Caki2 (cell line): Measurements from ENCODE around the gene MTMR4. TPM values are rescaled to one million over a fixed set of nuclear protein-coding genes. Genes with fewer than 3 reads are reported as not detected.
"Not testable (repeated sequence)": the region's sequence is repeated elsewhere in the genome, so short reads cannot be mapped to it uniquely, and the experiment has no call there.

Source experiments
- DNase-seq: peaks from one replicate; pipeline ENCODE4 v3.0.0-alpha.2; 2015; ENCODE audit warnings: low read depth
- in situ Hi-C: cut with HindIII; loops from 2 replicates; pipeline ENCODE4 v1.10.0; 2016; ENCODE audit warnings: low sequenced_read_pairs, low pct_unique_long_range_greater_than_20kb, mixed read lengths
- total RNA-seq: library from RNA; depleted of rRNA; stranded (reverse); fragments of >200 nt; shearing (Covaris generic); gene quantifications from 2 replicates; pipeline ENCODE4 v1.2.3, GENCODE V29; 2014; ENCODE audit warnings: low replicate concordance; rRNA removed

Gene MTMR4
- total RNA-seq = 13.4 and 25.7 TPM in 2 replicates

DNA sequence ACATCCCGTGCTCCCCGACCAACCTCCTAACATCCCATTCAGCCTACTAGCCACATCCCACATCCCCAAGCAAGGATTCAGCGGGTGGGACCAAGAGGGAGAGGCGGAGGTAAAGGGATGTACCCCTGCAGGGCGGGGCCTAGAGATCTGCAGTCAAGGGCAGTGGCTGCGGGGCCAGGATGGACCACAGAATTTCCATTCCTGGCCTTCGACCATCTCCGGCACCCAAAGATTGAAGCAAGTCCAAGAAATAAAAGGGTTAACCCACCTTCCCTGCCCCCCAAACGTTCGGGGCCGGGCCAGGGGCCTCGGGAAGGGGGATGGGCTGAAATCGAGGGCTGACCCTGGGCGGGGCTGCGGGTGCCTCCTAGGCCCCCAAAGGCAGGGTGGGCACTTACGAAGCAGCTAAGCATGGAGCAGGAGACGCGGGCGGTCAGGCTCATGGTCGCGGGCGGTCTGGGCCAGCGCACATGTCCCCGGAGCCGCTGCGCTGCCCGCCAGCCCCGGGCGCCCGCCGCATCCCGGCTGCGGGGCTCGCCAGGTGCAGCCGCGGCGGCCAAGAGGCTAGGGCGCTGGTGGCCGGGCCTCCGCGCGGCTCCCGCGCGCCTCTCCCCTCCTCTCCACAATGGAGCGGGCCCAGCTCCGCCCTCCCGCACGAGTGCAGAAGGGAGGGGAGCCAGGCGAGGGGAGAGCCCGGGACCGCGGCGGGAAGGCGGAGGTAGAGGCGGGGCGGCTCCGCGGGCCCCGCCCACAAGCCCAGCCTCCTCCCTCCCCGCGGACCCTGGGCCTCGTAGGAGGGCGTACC, at the start of gene MTMR4:
Gene MTMR4, minus strand, starts transcription at position 674 of the 805 bp plus-strand sequence. Its CDS starts 231 bp downstream, at position 443.
- peak; percentile 87 for DNase-seq
- in situ Hi-C loops = no loop called here

DNA sequence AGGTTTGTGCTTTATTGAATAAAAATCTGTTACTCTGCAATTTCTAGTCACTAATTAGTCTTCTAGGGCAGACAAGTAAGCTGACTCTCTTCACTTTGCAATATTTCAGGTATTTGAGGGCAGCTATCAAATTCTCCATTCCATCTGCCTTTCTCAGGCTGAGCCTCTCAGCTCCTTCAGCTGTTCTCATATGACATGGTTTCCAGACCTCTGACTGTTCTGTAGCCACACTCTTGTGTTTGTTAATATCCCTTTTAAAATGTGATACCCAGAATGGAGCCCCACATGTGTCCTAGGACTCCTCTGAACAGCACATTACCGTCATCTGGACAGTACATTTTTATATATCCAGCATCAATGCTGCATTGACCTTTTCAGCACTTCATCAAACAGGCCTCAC, 46.1 kb upstream of the MTMR4 start:
- DNase-seq = no peak
- in situ Hi-C loops = no loop called here

DNA sequence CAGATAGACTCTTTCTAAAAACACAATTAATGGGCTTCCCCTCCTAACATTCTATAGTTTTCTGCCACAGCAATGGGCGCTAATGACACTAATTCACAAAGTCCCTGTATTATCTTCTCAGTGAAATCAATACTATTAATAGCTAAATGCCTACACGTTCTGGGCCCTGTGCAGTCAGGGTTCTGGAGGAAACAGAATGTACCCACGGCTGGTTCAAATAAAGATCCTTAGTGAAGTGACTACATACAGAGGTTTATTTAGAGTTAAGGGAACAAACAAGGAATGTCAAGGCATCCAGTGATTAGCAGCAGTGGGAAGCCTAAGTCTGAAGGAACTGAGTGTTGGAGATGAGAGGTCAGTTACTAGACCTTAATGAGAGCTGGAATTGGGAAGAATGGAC, 43.5 kb upstream of the MTMR4 start:
- in situ Hi-C loops = no loop called here
- no peak for DNase-seq

DNA sequence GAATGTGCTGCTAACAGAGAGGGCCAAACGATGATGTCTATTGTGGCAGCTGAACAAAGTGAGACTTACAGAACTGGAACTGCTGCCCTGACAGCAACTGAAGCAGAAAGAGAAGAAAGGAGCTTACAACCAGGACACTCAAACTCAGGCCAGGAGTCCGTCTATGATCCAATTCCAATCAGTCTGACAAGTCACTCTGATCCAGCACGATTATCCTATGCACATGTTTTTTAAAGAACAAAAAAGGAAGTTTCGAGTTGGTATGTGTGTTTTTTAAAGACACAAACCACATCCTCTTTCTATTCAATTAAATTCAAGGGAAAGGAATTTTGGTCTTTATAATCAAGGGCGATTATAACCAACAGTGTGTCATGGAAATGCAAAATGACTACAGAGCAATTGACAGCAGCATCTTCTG, 42.4 kb upstream of the MTMR4 start:
- DNase-seq = no peak
- in situ Hi-C loops = no loop called here

GRCh38 chr17:58555109-58555508, 40.7 kb upstream of the MTMR4 start:
- DNase-seq, in situ Hi-C loops: not testable (repeated sequence)

- in situ Hi-C loops = no loop called here
Observed at GRCh38 chr17:58541249-58541648, 26.8 kb upstream of the MTMR4 start.

DNA sequence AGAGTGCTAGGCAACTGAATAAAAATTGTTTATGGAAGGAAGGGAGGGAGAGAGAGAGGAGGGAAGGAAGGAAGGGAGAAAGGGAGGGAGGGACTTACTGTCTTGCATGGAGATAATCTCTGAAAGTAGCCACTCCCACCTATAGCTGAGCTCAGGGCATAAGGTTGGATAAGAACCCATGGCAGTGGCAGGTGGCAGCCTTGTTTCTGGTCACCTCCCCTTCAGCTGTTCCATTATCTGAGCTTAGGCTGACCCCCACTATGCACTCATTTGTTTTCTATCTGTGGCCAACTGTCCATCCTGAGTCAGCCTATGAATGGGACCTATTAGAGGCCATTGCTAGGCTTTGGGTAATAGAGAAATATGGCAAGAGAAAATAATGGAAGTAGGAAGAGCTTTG, 25.3 kb upstream of the MTMR4 start:
- in situ Hi-C loops = no loop called here
- DNase-seq = no peak

More at GRCh38 chr17:58541249-58541648, 26.8 kb upstream of the MTMR4 start:
- DNase-seq = no peak

DNA sequence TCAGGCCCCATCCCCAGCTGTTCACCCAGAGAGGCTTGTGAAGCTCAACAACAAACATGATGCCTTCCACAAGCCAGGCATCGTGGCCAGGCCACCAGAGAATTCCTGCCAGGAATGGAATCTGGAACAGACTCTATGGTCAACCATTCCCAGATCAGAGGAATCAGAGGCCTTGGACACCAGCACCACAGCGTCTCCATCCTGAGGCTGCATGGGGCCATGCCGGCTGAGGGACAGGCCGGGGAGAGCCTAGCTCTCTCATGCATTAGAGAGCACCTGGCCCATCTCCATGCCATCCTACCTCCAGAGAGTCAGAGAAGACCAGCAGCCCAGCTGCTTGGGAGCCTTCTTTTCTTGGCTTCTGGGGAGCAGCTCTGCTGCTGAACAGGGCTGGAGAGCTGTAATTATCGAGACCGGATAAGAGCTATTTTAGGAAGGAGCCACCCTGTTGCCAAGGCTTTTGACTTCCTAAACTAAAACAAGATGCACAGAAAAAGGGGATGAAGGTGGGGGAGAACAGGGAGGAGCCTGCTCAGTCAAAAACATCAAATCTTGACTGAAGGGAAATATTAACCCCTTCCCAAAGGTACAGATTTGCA, 24.5 kb upstream of the MTMR4 start:
- no peak for DNase-seq
- in situ Hi-C loops = no loop called here

DNA sequence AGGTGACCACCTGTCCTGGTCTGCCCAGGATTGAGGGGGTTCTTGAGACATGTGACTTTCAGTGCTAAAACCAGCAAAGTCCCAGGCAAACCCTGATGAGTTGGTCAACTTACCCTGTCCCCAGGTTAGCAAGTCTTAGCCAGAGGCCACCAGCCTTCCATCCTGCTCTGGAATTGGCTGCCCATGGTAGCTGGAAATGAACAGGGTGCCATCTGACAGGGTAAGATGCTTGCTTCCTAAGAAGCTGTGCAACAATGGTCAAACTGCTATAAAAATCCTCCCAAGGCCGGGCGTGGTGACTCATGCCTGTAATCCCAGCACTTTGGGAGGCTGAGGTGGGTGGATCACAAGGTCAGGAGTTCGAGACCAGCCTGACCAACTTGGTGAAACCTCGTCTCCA, 22.8 kb upstream of the MTMR4 start:
- in situ Hi-C loops = no loop called here
- DNase-seq = no peak

GRCh38 chr17:58536542-58536941, 22.1 kb upstream of the MTMR4 start:
- DNase-seq = no peak
- in situ Hi-C loops = no loop called here

DNA sequence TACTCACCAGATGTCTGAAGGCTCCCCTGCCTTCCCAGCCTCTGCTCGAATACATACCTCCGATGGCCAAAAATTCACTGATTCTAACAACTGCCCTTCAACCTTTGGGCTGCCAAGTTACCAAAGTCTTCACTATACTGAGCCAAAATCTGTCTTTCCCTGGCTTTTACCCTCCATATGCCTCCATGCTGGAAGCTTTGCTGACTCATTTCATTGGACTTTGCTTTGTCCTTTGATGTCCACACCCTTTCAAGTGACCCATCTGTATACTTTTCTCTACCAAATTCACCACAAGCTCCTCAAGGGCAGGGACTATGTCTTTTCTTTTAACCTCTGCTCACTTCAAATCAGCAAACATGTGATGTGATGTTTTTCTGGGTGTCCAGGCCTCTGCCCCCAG, 21.0 kb upstream of the MTMR4 start:
- DNase-seq = no peak
- in situ Hi-C loops = no loop called here

DNA sequence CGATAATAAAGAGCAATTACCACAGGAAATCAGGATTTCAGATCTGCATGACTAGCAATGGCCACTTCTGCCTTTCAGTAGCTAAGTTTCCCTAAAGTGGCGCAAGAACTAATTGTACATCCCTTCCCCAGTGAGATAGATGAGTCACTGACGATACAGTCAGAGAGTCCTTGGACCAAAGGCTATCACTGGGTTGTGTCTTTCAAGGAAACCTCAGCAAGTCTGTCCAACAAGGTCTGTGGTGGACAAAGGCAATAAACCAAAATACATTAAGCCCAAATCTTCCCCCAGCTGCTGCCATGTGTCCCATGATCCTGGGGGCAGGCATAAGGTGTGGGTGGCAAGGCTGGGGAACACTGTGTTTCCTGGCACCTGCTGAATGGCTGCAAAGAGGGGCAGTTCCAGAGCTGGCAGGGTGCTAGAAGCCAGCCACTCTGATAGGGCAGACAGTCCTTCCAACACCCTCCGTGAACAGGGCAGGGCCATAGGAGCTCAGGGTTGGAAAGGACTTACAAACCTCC, 20.5 kb upstream of the MTMR4 start:
- in situ Hi-C loops = no loop called here
- DNase-seq = no peak

DNA sequence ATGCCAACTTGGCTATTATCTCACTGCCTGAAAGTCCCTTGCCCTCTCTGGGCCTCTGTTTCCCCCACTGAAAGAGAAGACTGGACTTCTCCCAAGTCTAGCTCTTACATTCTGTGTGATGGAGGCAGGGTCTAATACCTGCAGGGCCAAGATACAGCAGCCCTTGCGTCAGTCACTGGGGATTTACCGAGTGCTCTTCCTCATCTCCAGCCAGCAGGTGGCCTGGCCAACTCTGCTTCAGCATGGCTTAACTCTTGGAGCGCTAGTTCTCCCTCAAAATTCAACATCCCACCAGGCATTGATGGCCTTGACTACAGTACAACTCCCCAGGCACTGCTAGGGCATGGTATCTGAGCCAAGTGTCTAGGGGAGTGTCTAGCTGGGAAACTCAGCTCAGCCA, 19.9 kb upstream of the MTMR4 start:
- in situ Hi-C loops = no loop called here

GRCh38 chr17:58533616-58534188, 19.3 kb upstream of the MTMR4 start:
- no peak for DNase-seq
- in situ Hi-C loops = no loop called here

More for the DNA sequence above, 19.9 kb upstream of the MTMR4 start:
- no peak for DNase-seq

DNA sequence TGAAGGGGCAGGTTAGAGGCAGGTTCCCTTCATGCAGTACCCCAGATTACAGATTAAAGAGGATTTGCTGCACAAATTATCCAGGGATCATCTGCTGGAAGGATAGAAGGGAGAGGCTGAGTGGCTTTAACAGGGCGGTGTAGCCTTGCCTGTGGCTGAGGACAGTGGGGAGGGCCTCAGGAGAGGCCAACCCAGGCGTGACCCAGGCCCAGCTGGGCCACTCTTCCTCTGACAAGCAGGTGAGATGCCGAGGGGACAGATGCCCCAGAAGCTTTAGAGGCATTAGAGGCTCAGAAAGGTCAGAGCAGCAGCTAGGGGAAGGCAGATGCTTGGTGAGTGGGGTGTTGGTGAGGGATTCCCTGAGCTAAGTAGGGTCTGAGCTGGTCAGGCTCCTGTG, 18.1 kb upstream of the MTMR4 start:
- no peak for DNase-seq
- in situ Hi-C loops = no loop called here

DNA sequence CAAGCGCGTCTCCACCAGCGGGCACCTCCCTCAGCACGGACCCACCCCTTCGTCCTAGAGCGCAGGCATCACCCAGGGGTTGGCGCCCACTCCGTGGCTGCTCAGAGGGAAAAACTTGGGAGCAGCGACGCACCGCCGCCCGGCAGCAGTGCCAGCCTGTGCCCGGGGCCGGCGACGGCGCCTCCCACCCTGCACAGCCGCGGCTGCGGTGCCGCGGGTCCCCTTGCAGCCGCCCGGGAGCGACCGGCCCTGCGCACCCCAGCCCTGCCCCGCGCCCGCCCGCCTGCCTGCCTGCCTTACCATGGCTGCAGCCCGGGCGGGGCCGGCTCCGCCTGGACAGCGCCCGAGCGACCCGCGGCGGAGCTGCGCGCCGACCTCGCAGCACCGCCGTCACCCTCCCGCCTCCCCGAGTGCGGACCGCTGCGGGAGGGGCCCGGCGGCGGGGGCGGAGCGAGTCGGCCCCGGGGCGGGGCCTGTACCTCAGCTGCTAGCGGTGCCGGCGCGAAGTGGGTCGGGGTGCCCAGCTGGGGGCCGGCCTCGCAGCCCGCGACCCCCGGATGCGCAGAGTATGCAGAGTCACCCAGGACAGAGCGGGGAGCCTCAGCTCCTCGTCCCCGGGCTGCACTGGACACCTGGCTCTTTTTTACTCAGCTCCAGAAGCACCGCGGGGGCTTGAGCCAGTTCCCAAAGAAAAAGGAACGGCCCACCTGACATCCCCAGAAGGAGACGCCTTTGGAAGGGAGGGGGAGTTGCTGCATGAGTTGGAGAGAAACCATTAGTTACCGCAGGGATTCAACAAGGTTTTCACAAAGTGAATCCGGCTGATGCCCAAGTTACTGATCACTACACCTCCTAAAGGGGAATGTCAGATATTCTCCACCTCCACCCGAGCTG, 17.5 kb upstream of the MTMR4 start:
- peak; percentile 27 for DNase-seq
- in situ Hi-C loops = no loop called here

DNA sequence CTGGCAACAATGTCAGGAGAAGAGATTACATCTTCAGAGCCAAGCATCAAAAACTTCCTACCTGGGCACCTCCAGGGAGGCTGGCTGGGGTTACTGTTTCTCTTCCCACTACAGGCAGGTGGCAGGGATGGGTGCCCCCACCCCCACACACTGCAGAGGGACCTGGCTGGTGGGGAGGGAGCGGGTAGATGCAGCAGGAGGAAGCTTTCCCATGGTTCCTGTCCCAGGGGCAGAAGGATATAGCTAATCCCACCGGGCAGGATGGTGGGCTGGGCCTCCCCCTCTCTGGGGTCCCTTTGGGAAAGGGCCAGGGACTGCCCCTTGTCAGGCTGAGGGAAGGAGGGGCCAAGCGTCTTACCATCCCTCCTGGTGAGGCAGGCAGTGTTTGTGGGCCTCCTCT, 16.7 kb upstream of the MTMR4 start:
- no peak for DNase-seq
- in situ Hi-C loops = no loop called here

GRCh38 chr17:58530655-58531054, 16.2 kb upstream of the MTMR4 start:
- in situ Hi-C loops = no loop called here

More at GRCh38 chr17:58530655-58531054, 16.2 kb upstream of the MTMR4 start:
- DNase-seq = no peak
